ENCODE results near the gene APC.

The APC gene

GRCh38 chr5:112876362-112876761 lies 138.7 kb downstream of the APC start:
- peaks cover 23% of the 10 kb centered on the region for H3K36me3 ChIP-seq
- TF ChIP-seq CTCF (IDR thresholded peaks at IDR 0.05; ENCODE audit: low read depth, low read length) = no peak

GRCh38 chr5:112878101-112878500 lies 140.4 kb downstream of the APC start:
- H3K36me3 ChIP-seq = peaks cover 24% of the 10 kb centered on the region
- H3K4me3 ChIP-seq (ENCODE audit: low read depth, low read length) = no peak overlapping the region

More at GRCh38 chr5:112876362-112876761, 138.7 kb downstream of the APC start:
- H3K27me3 ChIP-seq = no peaks in the 10 kb centered on the region
- no peak for DNase-seq
- H3K4me3 ChIP-seq (ENCODE audit: low read depth, low read length) = no peak overlapping the region
- H3K4me1 ChIP-seq = no peaks in the 10 kb centered on the region; the same call in 1 of the 2 replicates
- H3K9me3 ChIP-seq = no peaks in the 10 kb centered on the region

GRCh38 chr5:112878760-112879159 lies 141.1 kb downstream of the APC start:
- Histone ChIP-seq H3K27me3 (no peaks in the 10 kb centered on the region), H3K36me3 (peaks cover 25% of the 10 kb centered on the region), H3K4me3 (ENCODE audit: low read depth, low read length) (no peak overlapping the region), H3K9me3 (no peaks in the 10 kb centered on the region), H3K4me1 (no peaks in the 10 kb centered on the region; the same call in none of the 2 replicates)
- no peak for DNase-seq
- no peak for TF ChIP-seq CTCF (IDR thresholded peaks at IDR 0.05; ENCODE audit: low read depth, low read length)

More at GRCh38 chr5:112878101-112878500, 140.4 kb downstream of the APC start:
- no peak for DNase-seq
- no peaks in the 10 kb centered on the region; the same call in 1 of the 2 replicates for H3K4me1 ChIP-seq
- H3K27me3 ChIP-seq = no peaks in the 10 kb centered on the region
- no peaks in the 10 kb centered on the region for H3K9me3 ChIP-seq
- TF ChIP-seq CTCF (IDR thresholded peaks at IDR 0.05; ENCODE audit: low read depth, low read length) = no peak

GRCh38 chr5:112880219-112880964 lies 142.7 kb downstream of the APC start:
- Histone ChIP-seq H3K4me1 (no peaks in the 10 kb centered on the region; the same call in none of the 2 replicates), H3K4me3 (ENCODE audit: low read depth, low read length) (no peak overlapping the region), H3K27me3 (no peaks in the 10 kb centered on the region), H3K36me3 (peaks cover 37% of the 10 kb centered on the region), H3K9me3 (no peaks in the 10 kb centered on the region)
- TF ChIP-seq CTCF (IDR thresholded peaks at IDR 0.05; ENCODE audit: low read depth, low read length) = no peak
- DNase-seq = no peak

- no peak for DNase-seq
- Histone ChIP-seq H3K4me3 (ENCODE audit: low read depth, low read length) (no peak overlapping the region), H3K9me3 (no peaks in the 10 kb centered on the region), H3K4me1 (no peaks in the 10 kb centered on the region; the same call in none of the 2 replicates), H3K27me3 (no peaks in the 10 kb centered on the region), H3K36me3 (peaks cover 47% of the 10 kb centered on the region)
- no peak for TF ChIP-seq CTCF (IDR thresholded peaks at IDR 0.05; ENCODE audit: low read depth, low read length)
Observed at GRCh38 chr5:112883192-112883591, 145.5 kb downstream of the APC start.

GRCh38 chr5:112885001-112885400 lies 147.3 kb downstream of the APC start:
- no peaks in the 10 kb centered on the region; the same call in 1 of the 2 replicates for H3K4me1 ChIP-seq
- no peak for DNase-seq
- H3K4me3 ChIP-seq (ENCODE audit: low read depth, low read length) = no peak overlapping the region
- TF ChIP-seq CTCF (IDR thresholded peaks at IDR 0.05; ENCODE audit: low read depth, low read length) = no peak
- H3K9me3 ChIP-seq = no peaks in the 10 kb centered on the region
- no peaks in the 10 kb centered on the region for H3K27me3 ChIP-seq
- peaks cover 45% of the 10 kb centered on the region for H3K36me3 ChIP-seq
